Measurements from ENCODE around the gene KISS1R.

KISS1R gene

DNA sequence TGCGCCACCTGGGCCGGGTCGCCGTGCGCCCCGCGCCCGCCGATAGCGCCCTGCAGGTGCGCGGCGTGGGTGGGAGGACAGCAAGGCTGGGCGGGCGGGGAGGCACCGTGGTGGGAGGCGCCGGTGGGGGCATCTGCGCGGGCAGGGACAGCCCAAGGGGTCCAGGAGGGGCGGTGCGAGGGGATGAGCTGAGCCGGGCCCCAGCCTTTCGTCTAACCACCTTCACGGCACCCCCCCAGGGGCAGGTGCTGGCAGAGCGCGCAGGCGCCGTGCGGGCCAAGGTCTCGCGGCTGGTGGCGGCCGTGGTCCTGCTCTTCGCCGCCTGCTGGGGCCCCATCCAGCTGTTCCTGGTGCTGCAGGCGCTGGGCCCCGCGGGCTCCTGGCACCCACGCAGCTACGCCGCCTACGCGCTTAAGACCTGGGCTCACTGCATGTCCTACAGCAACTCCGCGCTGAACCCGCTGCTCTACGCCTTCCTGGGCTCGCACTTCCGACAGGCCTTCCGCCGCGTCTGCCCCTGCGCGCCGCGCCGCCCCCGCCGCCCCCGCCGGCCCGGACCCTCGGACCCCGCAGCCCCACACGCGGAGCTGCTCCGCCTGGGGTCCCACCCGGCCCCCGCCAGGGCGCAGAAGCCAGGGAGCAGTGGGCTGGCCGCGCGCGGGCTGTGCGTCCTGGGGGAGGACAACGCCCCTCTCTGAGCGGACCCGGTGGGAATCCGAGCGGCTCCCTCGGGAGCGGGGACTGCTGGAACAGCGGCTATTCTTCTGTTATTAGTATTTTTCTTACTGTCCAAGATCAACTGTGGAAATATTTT lies 3.1 kb downstream of the KISS1R start:
- DNase-seq (ENCODE audit: low read depth in 2 of 2) = no peak

DNA sequence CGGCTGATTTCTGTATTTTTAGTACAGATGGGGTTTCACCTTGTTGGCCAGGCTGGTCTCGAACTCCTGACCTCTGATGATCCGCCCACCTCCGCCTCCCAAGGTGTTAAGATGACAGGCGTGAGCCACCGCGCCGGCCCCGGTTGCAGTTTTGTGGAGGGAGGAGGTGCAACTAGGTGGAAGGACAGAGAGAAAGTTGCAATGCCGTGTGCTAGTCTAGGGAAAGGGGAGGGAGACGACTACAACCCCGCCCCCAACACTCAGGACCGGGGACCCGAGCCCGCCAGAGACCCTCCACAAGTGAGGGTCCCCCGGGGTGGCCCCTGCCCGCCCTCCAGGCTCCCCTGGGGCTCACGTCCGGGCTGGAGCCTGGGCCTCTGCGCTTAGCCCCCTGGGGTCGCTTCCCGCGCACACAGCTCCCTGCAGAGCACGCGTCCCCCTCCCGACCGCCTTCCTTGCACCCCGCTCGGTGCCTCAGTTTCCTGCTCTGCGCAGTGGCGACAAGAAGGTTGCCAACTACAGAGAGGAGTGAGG lies 7.5 kb downstream of the KISS1R start:
- DNase-seq (ENCODE audit: low read depth in 2 of 2) = no peak

DNA sequence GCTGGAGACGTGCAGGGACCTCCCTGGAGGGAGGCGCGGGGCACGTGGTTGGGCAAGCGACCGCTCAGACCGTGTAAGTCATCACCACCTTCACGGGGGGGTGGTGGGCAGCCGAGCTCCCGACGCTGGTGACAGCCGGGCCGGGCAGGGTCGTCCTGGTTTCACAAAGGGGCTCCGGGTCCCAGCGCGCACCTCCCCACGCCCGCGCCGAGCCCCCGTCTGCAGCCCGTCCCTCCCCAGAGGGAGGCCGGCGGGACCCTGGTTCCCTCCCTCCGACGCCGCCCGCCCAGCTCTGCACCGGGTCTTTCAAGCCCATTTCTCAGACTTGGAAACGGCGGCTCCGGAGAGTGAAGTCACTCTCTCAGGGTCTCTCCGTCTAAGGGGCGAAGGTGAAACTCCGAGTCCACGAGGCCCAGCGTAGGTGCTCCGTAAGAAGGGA lies 8.0 kb downstream of the KISS1R start:
- peak in 1 of 2 donors; percentile 47 for DNase-seq (ENCODE audit: low read depth in 2 of 2)

DNA sequence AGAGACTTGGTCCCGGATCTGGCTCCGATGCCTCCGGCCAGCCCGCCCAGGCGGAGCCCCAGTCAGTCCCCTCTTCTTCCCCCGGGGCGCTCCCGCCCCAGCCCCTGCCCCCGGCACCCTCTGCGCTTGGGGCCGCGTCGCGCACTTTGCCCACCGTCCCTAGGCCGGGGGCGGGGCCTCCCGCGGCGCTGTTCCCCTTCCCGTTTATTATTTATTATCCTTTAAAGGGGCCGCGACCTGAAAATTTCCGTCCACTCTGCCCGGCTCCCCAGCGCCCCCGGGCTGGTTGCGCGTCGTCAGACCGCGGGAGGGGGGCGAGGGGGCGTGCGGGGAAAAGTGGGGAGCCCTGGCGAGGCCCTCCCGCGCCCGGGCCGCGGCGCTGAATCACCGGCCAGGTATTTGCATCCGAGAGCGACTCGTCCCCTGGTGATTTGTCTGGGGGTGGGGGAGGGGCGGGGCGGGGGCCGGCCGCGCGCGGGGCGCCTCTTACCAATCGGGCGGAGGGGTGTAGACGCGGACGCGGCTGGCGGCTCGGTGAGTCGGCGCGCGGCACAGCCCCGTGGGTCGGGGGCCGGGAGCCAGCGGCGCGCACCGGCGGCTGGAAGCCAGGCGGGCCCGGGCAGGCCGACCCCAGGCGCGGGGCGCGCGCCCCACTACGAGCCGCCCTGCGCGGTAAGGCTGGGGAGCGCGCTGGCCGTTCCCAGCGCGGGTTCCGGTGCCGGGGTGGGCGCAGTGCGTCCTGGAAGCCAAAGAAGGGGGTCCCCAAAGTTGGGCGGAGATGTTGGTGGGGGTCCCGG lies 8.6 kb downstream of the KISS1R start, which contains the start of gene ARID3A:
ARID3A (plus strand) TSS at position 510 of the 797 bp plus-strand sequence. CDS start 3,494 bp downstream, outside the sequence.
- peak in 1 of 2 donors; percentile 66 for DNase-seq (ENCODE audit: low read depth in 2 of 2)

DNA sequence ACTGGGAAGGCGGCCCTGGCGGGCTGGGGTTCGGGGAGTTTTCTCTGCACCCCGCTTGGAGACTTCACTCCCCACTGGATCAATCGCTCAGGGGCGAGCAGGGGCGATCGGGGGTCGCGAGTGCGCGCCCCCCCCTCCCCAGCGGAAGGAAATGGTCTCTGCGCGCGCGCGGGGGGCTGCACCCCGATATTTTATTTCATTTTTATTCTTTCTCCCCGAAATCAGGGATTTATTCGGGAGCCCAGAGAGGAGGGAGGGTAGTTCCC lies 9.1 kb downstream of the KISS1R start:
- DNase-seq (ENCODE audit: low read depth in 2 of 2) = no peak

DNA sequence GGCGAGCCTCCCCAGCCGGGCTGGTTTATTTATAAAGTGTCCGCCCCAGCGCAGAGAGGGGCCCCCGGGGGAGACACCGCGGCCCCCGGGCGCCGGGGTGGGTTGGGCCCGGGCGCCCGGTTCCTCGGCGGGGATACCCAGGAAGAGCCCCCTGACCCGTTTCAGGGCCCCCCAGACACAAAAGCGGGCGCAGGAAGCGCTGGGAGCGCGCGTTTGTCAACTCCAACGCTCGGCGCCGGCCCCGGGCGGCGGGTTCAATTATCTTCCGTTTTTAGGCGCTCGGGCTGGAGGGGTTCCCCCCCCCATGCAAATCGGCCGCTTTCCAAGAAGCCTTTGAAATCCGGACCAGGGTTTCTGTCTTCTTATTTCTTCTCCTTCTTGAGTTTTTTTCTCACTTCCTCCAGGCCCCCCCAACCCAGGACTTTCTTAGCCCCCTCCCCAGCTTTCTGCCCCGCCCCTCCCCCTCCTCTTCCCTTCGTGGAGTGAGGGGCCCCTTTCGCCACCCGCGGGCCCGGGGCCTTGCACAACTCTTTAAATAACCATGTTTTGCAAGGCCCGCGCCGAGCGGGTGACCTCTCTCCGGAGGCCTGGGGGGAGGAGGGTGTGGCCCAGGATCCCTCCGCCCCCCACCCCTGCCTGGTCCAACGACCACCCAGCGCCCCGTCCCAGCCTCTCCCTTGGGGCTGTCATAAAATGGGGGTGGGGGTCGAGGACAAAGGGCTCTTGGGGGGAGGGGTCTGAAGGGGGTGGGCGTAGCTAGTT lies 9.6 kb downstream of the KISS1R start:
- DNase-seq (ENCODE audit: low read depth in 2 of 2) = no peak

DNA sequence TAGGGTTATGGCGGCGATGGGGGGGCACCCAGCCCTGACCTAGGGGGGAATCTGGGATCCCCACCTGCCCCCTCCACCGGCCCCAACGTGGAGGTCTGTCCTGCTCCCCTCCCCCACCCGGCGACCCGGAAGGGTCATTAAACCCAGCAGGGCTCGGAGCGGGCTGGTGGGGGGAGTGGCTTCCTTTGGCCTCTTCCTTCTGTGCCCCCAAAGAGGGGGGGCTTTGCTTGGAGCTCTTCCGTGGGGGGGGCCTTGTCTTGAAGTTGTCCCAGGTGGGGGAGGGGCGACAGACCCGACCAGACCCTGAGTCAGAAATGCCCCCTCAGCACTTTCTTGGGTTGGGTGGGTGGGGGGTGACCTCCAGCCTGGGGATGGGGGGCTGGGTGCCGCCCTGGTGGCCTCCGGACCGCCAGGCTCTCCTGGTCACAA lies 10.2 kb downstream of the KISS1R start:
- no peak for DNase-seq (ENCODE audit: low read depth in 2 of 2)

DNA sequence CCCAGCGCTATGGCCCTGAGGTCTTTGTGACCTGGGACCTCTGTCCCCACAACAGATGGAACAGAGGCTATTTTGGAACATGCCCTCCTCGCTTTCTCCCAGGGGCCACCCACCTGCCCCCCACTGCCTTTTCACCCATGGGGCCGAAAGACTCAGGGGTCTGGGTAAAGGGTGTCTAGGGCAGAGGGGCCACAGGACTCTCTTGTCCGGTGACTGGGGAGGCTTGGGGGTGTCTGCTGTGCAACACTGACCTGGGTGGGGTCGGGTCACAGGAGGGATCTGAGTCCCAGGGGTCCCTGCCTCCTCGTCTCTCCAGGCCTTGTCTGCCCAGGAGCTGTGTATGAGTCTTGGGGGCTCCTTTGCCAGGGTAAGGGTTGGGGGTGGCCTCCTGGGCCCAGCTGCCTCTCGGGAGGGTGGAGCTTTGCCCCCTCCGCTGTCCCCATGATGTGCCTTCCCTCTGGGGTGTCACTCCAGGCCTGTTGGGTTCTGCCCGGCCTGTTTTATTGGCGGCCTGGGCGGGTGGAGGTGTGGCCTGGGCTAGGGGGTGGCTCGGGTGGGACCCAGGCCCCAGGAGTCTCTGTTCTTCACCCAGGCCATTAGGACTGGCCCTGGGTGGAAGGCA lies 10.8 kb downstream of the KISS1R start:
- DNase-seq (ENCODE audit: low read depth in 2 of 2) = no peak

DNA sequence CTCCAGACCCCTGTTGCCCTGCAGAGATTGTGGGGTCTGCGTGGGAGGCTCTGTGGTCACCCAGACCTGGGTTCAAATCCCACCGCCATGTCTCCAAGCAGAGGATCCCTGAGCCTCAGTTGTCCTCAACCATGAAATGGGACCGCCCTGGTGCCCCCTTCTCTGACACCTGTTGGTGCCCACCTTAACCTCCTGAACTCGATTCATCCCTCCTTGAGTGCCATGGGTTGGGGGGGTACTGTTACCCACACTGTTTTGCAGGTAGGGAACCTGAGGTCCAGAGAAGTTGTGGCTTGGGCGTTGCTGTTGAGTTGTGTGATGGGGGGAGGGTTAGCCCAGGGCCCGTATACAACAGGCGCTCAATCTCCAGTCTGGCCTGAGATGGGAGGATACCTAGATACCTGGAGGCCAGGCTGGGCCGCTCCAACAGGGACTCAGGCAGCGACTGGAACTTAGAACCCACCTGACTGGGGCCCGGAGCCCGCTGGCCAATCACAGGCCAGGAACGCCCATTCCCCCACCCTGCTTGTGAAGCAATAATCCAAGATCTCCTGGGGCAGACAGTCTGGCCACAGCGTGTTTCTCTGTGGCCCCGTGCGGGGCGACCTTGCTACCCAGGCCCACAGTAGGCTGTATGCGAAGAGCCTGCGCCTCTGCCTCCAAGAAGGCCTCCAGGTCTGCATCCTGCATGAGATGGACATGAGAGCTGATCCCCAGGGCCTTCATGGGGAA lies 11.5 kb downstream of the KISS1R start:
- no peak for DNase-seq (ENCODE audit: low read depth in 2 of 2)

DNA sequence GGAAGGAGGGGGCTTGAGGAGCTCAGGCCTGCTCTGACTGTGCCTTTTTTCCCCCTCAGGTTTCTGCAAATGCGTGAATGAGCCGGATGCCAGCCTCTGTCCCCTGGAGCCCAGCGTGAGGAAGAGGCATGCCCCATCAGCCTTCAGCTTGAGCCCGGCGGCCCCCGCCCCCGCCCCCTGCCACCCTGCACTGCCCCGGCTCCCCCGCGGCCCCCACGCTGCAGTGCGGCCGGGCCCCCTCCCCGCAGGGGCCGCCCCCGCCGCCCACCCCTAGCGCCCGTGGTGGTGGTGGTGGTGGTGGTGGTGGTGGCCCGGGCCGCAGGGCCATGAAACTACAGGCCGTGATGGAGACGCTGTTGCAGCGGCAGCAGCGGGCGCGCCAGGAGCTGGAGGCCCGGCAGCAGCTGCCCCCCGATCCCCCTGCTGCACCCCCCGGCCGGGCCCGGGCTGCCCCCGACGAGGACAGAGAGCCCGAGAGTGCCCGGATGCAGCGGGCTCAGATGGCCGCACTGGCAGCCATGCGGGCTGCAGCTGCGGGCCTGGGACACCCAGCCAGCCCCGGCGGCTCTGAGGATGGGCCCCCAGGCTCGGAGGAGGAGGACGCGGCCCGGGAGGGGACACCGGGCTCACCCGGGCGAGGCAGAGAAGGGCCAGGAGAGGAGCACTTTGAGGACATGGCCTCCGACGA lies 12.2 kb downstream of the KISS1R start:
- no peak for DNase-seq (ENCODE audit: low read depth in 2 of 2)

DNA sequence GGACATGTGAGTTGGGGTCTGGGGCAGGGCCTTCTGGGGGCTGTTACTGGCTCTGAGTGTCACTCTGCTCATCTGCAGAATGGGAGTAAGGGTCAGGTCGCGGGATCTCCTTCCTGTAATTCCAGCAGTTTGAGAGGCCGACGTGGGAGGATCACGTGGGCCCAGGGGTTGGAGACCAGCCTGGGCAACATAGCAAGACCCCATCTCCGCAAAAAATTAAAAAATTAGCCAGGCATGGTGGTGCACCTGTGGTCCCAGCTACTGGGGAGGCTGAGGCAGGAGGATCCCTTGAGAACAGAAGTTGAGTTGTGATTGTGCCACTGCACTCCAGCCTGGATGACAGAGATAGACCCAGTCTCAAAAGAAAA lies 12.7 kb downstream of the KISS1R start:
- no peak for DNase-seq (ENCODE audit: low read depth in 2 of 2)

DNA sequence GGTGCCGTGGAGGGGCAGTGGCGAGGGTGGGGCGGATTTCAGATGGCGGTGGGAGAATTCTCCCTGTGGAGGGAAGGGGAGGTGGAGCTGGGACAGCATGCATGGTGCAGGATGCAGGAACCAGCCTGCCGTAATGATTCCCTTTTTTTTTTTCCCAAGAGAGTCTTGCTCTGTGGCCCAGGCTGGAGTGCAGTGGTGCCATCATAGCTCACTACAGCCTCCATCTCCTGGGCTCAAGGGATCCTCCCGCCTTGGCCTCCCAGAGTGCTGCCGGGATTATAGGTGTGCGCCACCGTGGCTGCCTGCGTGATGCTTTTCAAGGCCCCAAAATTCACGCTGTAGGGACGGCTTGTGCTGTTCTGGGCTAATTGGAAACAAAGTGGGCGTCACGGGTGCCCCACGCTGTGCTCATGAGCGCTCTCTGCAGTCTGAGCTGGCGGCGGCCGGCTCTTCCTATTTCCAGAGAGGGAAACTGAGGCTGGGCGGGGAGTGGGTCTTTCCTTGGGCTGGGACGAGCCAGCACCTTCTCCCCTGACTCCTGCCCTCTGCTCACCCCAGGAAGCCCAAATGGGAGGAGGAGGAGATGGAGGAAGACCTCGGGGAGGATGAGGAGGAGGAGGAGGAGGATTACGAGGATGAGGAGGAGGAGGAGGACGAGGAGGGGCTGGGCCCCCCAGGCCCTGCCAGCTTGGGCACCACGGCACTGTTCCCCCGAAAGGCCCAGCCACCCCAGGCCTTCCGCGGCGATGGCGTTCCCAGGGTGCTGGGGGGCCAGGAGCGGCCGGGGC lies 14.9 kb downstream of the KISS1R start:
- DNase-seq (ENCODE audit: low read depth in 2 of 2) = no peak

DNA sequence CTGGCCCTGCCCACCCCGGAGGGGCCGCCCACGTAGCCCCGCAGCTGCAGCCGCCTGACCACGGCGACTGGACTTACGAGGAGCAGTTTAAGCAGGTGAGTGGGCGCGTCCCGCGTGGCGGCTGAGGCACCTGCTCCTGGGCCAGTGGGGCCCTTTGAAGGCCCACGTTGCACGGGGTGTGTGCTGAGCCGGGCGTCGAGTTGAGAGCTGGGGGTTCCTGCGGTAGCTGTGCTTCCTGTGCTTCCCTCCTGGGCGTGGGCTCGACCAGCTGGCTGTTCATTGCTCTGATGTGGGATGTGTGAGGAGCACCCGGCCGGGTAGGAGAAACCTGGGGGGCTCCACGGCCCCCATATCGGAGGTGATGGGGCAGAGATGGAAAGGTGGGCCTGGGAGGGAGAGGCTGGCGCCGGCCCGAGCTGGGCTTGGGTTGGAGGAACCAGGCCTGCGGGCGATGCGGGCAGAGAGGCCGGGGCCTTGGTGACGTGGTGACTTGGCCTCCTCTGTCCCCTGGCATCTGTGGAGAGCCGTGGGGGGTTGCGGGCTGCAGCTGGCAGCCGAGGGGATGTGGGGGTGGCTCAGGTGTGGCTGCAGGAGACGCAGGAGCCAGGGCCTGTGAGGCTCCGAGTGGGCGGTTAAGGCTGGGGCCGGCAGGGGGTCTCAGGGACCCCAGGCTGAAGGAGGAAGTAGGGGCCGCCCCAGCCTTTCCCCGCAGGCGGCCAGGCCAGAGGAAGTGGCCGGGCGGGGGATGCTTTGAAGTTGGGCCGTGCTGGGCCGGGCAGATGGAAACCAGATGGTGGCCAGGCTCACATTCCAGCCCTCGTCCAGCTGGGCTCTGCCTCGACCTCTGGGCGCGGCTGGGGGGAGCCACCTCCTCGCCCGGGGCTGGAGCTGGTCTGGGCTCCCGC lies 15.8 kb downstream of the KISS1R start:
- DNase-seq (ENCODE audit: low read depth in 2 of 2) = no peak

DNA sequence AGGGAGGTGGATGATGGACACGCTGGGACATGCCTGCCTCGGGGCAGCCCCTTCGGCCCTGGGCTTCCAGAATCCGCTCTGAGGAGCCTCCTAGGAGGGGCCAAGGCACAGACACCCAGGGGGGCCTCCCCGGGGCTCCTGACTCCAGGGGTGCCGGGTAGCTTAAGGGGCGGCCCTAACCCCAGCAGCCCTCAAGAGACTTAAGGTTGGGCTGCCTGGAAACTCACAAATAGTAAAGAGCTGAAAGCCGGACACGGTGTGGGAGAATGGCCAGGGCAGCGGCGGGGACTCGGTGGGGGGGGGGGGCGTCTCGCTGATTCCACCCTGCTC lies 16.4 kb downstream of the KISS1R start:
- no peak for DNase-seq (ENCODE audit: low read depth in 2 of 2)

DNA sequence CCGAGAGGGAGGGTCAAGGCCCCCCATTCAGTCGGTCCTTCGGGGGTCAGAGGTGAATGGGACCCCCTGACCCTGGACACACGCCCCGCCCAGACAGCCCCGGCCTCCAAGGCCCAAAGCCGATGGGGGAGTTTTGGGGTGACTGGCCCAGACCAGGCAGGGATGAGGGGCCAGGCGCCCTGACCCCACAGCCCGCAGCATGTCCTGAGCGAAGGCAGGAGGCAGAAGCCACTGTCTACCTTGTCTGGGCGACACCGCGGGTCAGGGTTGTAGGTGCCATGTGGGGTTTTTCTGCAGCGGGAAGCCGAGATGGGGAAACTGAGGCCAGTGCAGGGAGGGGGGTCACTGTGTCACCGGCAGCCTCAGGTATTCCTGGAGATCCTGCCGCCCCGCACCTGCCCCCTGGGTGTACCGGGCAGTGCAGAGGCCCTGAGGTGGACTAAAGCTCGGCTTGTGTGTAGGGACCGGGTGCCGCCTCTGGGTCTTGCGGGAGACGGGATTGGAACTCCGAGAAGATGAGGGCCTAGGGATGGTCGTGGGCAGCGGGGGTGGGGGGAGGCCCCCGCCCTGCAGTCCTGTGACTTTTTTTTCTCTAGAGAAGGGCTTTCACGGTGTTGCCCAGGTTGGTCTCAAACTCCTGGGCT lies 17.2 kb downstream of the KISS1R start:
- DNase-seq (ENCODE audit: low read depth in 2 of 2) = no peak

DNA sequence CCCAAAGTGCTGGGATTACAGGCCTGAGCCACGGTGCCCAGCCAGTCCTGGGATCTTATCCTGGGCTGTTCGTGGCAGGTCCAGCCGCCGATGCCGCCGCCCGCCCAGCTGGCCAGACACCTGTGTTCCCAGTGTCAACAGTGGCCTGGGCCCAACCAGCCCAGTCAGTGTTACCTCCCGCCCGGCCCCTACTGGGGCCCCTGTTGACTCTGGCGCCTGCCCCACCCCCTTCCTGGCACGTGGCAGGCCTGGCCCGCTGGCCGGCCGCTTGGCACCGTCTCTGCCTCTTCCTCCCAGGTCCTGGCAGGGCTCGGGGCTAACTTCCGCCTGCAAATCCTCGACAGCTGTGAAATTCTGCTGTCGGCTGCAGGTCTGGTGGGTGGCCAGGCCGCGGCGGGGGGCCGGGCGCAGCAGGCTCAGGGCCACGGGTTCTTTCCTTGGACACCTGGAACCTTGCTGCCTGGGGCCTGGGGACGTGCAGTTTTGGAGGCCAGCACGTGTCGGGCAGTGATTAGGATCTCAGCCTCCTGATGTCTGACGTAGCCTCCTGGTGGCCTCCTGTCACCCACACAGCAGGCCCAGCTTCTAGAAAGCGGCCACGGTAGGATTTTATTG lies 17.8 kb downstream of the KISS1R start:
- no peak for DNase-seq (ENCODE audit: low read depth in 2 of 2)

DNA sequence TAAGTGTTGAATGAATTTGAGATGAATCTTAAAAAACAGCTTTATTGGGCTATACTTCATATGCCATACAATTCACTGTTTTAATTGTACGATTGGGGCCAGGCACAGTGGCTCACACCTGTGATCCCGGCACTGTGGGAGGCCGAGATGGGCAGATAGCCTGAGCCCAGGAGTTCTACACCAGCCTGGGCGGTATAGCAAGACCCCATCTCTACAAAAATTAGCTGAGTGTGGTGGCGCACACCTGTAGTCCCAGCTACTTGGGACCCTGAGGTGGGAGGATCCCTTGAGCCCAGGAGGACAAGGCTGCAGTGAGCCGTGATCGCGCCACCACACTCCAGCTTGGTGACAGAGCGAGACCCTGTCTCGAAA lies 19.0 kb downstream of the KISS1R start:
- no peak for DNase-seq (ENCODE audit: low read depth in 2 of 2)

DNA sequence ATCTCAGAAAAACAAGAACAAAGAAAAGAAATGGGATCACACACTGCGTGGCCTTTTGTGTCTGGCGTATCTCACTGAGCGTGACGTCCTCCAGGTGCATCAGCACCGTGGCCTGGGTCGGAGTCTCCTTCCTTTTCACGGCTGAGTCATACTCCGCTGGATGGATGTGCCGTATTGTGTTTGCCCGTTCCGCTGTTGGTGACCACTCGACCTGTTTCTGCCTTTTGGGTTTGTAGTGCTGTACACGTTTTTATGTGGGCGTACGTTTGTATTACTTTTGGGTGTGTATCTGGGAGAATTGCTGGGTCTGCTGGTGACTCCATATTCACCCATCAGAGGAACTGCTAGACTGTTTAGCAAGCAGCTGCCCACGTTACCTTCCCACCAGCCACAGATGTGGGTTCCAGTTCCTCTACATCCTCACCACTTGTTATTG lies 20.1 kb downstream of the KISS1R start:
- DNase-seq (ENCODE audit: low read depth in 2 of 2) = peak in 1 of 2 donors; percentile 53
